GM12864 (cell line): ENCODE data around the gene RTP3.

Experiments used
- DNase-seq: peaks from one replicate; pipeline ENCODE4 v3.0.0-alpha.2; 2011; ENCODE audit warnings: low read depth
- H3K4me3 ChIP-seq: 2 replicates; pipeline ENCODE4 v1.5.1; 2011; ENCODE audit warnings: mild to moderate bottlenecking, low read depth, low read length, control low read depth
- CTCF ChIP-seq: IDR thresholded peaks from 2 replicates; pipeline ENCODE4 v1.5.1; 2011; ENCODE audit warnings: low read depth, mild to moderate bottlenecking, moderate library complexity, low read length, control low read depth, inconsistent platforms; ENCODE audit errors: missing control alignments

RTP3 gene

GRCh38 chr3:46483825-46484224 lies 14.0 kb upstream of the RTP3 start:
- TF ChIP-seq CTCF, result no peak
- no peak for DNase-seq
- no peak overlapping the region for H3K4me3 ChIP-seq

GRCh38 chr3:46484388-46484787 lies 13.4 kb upstream of the RTP3 start:
- H3K4me3 ChIP-seq, result no peak overlapping the region
- no peak for DNase-seq

GRCh38 chr3:46484911-46485778 lies 12.6 kb upstream of the RTP3 start:
- no peak overlapping the region for H3K4me3 ChIP-seq
- DNase-seq, result no peak
- no peak for TF ChIP-seq CTCF

More at GRCh38 chr3:46484388-46484787, 13.4 kb upstream of the RTP3 start:
- TF ChIP-seq CTCF, result no peak

- H3K4me3 ChIP-seq, result no peak overlapping the region
- TF ChIP-seq CTCF, result no peak
- no peak for DNase-seq
Measured at GRCh38 chr3:46485779-46486175, 12.0 kb upstream of the RTP3 start.

- peak; percentile 100 for TF ChIP-seq CTCF
- no peak overlapping the region for H3K4me3 ChIP-seq
- peak; percentile 85 for DNase-seq
Measured at GRCh38 chr3:46488735-46489361, 8.9 kb upstream of the RTP3 start.

GRCh38 chr3:46489381-46489780 lies 8.4 kb upstream of the RTP3 start:
- no peak for TF ChIP-seq CTCF
- H3K4me3 ChIP-seq, result no peak overlapping the region
- no peak for DNase-seq
